Urinary bladder (tissue), 4 donors: Measurements from ENCODE around the gene KCNMA1. TPM values are rescaled to one million over a fixed set of nuclear protein-coding genes. Genes with fewer than 3 reads are reported as not detected.

Source experiments
- DNase-seq: peaks from one replicate; pipeline ENCODE4 v3.0.0-alpha.2; 2015; ENCODE audit errors: extremely low spot score
- H3K27ac ChIP-seq: one replicate; pipeline ENCODE4 v1.5.1; 2013; ENCODE audit warnings: low read depth, mild to moderate bottlenecking, moderate library complexity
- H3K36me3 ChIP-seq: one replicate; pipeline ENCODE4 v1.6.1; 2013; ENCODE audit warnings: mild to moderate bottlenecking, moderate library complexity; ENCODE audit not compliant: insufficient read depth
- H3K4me1 ChIP-seq: one replicate; pipeline ENCODE4 v1.6.1; 2013; ENCODE audit warnings: mild to moderate bottlenecking, moderate library complexity; ENCODE audit not compliant: insufficient read depth
- H3K4me3 ChIP-seq: one replicate; pipeline ENCODE4 v1.5.1; 2013; ENCODE audit warnings: low read depth, low read length
- WGBS: extraction: QIAGEN DNeasy Blood & Tissue Kit; methylation state at CpG from one replicate; pipeline ENCODE4 v1.1.7; 2013; 5-methylcytosine and 5-hydroxymethylcytosine counted together
- polyA plus RNA-seq: library from polyadenylated mRNA; stranded (reverse); fragments of 200-250 nt; gene quantifications from one replicate; pipeline ENCODE4 v1.2.3, GENCODE V29; 2013
- total RNA-seq: library from RNA; depleted of rRNA; stranded (reverse); fragments of >200 nt; gene quantifications from one replicate; pipeline ENCODE4 v1.2.3, GENCODE V29; 2014
- donor health status: healthy with polysubstance abuse.
- donor health status: healthy.

KCNMA1 gene
- total and polyA plus RNA-seq, 2 donors, result 105 to 107 TPM

DNA sequence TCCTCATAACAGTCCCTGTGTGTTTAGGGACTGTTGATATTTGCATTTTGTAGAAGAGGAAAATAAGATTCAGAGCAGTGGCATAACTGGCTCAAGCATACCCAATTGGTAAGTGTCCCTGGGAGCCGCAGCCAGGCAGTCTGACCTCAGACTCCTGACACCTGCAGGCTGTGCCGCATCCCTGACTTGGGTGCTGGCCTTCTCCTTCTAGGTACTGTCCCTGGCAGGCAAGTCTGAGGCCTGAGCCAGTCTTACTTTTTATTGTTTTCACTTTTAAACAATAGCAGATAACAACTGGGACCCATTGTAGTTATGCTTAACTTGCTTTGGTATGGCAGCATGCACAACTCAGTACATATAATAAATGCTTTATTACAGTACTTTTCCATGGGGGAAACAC, 717.0 kb downstream of the KCNMA1 start:
- Histone ChIP-seq H3K4me3 (no peak overlapping the region), H3K27ac (no peak overlapping the region), H3K4me1 (no peaks in the 10 kb centered on the region), H3K36me3 (no peaks in the 10 kb centered on the region)
- WGBS, result 91% methylated on average over 2 of the region's 2 CpGs
- no peak for DNase-seq

DNA sequence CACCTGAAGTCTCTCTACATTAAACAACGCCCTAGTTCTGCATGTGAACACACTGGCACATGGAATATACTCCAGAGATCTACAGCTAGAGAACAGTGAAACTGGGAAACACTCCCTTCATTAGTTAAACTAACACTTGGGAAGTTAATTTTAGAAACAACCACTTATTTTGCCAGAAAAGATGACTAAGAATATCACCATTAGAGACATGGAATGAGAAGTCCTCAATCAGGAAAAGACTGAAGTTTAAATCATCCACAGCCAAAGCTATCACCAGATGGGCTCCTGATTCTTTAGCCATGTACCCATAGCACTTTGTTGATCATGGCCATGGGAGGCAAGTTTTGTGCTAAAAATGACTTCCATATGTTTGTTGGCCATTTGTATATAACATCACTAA, 719.5 kb downstream of the KCNMA1 start:
- Histone ChIP-seq H3K36me3 (no peaks in the 10 kb centered on the region), H3K4me1 (no peaks in the 10 kb centered on the region), H3K27ac (no peak overlapping the region), H3K4me3 (no peak overlapping the region)
- 91% methylated on average over 1 of the region's 1 CpG for WGBS
- no peak for DNase-seq

DNA sequence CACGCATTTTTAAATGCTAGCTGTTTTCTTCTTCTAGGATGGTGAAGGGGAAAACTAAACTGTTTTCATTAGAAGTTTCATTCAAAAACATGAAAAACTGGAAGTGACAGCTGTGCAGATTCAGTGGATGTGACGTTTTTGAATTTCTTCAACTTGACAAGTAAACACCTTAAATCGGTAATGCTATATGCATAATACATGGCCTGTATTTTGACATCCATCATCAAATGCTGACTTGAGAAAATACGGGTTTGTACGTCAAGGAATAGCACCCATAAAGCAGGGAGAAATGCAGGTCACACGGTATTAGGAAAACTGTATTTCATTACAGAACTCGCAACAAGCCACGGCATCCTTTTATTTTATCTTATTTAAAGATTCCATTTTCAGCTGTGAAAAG, 720.5 kb downstream of the KCNMA1 start:
- WGBS, result 94% methylated on average over 8 of the region's 8 CpGs
- Histone ChIP-seq H3K36me3 (no peaks in the 10 kb centered on the region), H3K4me1 (no peaks in the 10 kb centered on the region), H3K4me3 (no peak overlapping the region), H3K27ac (no peak overlapping the region)
- no peak for DNase-seq

DNA sequence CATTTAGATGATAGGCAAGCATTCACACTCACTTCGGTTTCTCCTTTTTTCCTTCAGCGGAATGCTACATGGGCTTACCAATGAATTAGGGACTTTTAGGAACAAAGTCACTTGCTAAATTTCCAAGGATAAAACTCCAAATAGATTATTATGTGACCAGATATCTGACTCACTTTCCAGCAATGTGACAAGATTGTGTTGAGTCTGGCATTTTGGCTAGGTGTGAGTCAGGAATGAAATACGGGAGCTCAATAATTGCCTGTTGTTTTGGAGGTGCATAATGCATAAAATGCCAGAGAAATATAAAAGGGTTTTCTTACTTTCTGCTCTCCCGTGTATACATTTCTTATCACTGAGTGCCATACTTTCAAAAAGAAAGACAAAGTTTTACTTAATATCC, 721.1 kb downstream of the KCNMA1 start:
- H3K4me1 ChIP-seq, result no peaks in the 10 kb centered on the region
- H3K4me3 ChIP-seq, result no peak overlapping the region
- no peaks in the 10 kb centered on the region for H3K36me3 ChIP-seq
- no peak for DNase-seq
- WGBS, result 92% methylated on average over 4 of the region's 4 CpGs
- H3K27ac ChIP-seq, result no peak overlapping the region

DNA sequence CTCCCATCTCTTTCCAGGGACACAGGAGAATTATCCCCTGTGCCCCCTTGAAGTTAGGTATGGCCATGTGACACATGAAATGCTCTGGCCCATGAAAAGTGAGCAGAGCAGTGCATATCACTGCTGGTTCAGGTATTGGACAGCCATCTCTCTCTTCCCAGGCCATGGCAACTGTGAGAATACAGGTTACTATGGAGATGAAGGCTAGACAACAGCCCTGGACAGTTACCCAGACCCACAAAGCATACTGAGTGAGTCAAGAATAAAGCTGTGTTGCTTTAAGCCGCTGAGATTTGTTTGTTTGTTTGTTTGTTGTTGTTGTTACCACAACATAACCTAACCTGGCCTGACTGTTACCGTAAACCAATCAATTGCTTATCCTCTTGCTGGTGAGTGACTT, 722.3 kb downstream of the KCNMA1 start:
- no peak overlapping the region for H3K27ac ChIP-seq
- 88% methylated on average over 2 of the region's 2 CpGs for WGBS
- no peak overlapping the region for H3K4me3 ChIP-seq
- no peak for DNase-seq
- no peaks in the 10 kb centered on the region for H3K36me3 ChIP-seq
- no peaks in the 10 kb centered on the region for H3K4me1 ChIP-seq

DNA sequence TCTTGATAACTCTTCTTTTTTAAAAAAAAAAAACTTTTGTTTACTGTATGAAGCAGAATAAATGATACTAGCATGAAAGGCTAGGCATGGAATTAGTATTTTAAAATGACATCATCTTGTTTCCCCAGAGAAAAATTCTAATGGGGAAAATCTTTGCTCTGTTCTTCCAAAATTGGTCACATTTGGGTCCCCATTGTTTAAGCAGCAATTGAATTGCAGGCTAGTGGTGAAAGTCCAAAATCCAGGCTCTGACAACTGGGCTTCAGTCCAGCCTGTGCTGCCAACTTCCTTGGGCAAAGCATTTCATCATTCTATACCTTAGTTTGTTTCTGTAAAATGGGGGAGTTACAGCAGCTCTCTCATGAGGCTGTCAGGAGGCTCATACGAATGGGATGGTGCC, 726.4 kb downstream of the KCNMA1 start:
- Histone ChIP-seq H3K27ac (no peak overlapping the region), H3K36me3 (no peaks in the 10 kb centered on the region), H3K4me3 (no peak overlapping the region), H3K4me1 (no peaks in the 10 kb centered on the region)
- WGBS, result 60% methylated on average over 1 of the region's 1 CpG
- no peak for DNase-seq

DNA sequence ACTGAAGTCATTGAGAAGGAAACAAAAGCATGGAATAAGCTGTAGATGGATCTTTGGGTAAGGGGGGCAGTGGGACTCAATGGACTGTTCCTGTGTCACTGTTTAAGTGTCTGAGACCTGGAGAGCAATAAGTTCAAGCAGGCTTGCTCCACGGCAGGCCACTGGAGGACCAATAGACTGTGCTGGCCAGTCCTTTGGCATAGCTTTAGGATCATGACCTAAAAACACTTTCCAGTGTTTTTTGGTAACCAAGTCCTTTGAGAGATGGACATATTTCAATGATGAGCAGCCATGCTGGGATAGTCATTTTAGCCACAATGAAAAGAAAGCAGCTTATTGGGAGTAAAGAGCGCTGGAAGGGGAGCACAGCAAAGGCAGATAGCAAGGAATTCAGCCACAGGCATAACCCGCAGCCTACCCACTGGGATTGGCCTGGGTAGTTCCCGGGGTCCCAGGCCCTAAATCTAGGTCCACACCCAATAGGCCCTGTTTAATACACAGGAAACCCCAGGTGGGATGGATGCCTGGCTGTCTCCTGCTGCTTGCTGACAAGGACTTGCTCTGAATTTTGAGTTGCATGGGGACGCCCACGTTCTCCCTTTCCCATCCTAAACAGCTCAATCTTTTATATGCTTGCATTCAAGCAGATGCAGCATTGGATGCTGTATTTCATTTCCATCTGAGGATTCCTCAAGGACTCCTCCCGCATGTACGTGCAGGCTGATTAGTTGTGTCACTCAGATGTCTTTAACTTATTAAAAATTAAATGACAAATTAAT, 727.2 kb downstream of the KCNMA1 start:
- WGBS, result 95% methylated on average over 8 of the region's 8 CpGs
- DNase-seq, result no peak
- H3K36me3 ChIP-seq, result no peaks in the 10 kb centered on the region

DNA sequence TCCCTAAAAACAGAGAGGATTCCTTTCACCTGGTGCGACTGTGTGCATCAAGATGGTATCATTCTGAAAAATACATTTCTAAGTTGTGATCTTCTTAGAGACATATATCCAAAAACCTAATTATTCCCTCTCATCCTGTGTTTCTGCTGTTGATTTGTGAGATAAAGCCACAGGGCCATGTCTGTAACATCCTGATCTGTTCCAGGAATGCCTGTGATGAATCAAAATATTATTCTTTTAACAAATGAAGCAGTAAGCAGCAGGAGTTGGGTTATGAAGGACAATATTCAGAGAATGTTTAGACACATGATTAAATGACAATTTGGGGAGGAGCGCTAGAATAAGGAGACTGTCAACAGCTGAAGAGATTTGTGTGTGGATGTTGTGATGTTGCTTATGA, 731.4 kb downstream of the KCNMA1 start:
- no peak overlapping the region for H3K4me3 ChIP-seq
- H3K4me1 ChIP-seq, result no peaks in the 10 kb centered on the region
- no peak for DNase-seq
- no peaks in the 10 kb centered on the region for H3K36me3 ChIP-seq
- 90% methylated on average over 2 of the region's 2 CpGs for WGBS
- no peak overlapping the region for H3K27ac ChIP-seq

More for the DNA sequence above, 727.2 kb downstream of the KCNMA1 start:
- H3K4me3 ChIP-seq, result no peak overlapping the region
- H3K4me1 ChIP-seq, result no peaks in the 10 kb centered on the region
- no peak overlapping the region for H3K27ac ChIP-seq

DNA sequence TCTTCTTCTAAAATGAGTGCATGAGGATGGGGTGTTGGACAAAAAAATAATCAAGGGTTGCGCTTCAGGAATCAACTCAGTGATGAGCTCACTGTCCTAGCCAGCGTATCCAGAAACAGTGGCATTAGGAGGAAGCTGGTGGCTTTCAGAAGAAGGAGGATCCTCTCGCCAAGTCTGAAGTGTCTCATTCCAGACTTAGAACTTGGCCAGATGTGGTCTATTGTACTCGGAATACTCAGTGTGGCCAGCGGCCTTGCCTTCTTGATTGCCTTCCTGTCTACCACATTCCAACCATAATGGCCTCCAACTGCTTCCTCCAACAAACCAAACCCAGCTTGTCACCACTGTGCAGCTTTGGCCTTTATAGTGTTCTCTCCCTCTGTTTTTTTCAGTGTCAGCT, 732.4 kb downstream of the KCNMA1 start:
- no peak overlapping the region for H3K27ac ChIP-seq
- no peaks in the 10 kb centered on the region for H3K4me1 ChIP-seq
- no peaks in the 10 kb centered on the region for H3K36me3 ChIP-seq
- 90% methylated on average over 5 of the region's 5 CpGs for WGBS
- no peak for DNase-seq
- no peak overlapping the region for H3K4me3 ChIP-seq

DNA sequence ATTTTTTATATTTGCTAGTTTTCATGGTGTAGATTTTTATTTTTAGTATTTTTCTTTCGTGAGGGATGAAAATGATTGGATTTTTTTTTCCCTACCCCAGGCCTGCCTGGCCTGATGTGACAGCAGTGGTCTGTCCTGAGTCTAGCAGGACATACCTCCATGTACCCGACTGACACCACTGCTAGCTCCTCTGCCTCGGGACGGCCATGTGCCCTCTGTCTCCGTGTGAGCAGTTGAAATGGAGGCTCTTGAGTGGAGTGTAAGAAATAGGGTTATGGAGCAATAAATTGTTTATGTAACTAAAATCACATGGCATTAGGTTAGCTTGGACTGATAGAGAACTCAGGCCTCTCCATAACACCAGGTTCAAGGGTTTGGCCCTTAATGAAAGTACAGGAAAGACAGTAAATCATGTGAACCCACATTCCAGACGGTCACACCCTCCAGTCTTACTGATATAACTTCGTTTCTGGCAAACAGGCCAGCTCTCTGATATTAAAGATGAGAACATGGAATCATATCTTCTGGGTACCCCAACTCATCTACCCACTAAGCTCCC, 734.1 kb downstream of the KCNMA1 start:
- Histone ChIP-seq H3K4me1 (no peaks in the 10 kb centered on the region), H3K36me3 (no peaks in the 10 kb centered on the region), H3K4me3 (no peak overlapping the region), H3K27ac (no peak overlapping the region)
- 66% methylated on average over 7 of the region's 7 CpGs for WGBS
- DNase-seq, result no peak

DNA sequence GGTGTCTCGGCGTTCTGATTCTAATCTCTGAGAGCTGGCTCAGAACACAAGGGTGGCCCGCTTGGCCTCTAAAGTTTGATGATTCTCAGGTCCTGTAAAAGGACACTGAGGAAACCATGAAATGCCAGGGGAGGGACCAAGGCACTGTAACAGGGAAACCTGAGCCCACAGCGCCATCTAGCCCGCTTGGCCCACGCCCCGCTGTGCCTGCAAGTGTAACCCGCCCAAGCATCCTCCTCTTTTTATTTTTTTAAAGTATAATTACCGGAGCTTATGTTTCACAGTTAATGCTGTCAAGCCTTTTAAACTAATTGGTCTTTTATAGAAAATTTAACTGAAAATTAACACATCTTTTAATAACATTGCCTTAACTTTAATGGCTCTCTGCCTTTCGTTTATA, 734.7 kb downstream of the KCNMA1 start:
- no peak for DNase-seq
- no peak overlapping the region for H3K27ac ChIP-seq
- H3K36me3 ChIP-seq, result no peaks in the 10 kb centered on the region
- 74% methylated on average over 10 of the region's 10 CpGs for WGBS
- H3K4me3 ChIP-seq, result no peak overlapping the region
- H3K4me1 ChIP-seq, result no peaks in the 10 kb centered on the region

DNA sequence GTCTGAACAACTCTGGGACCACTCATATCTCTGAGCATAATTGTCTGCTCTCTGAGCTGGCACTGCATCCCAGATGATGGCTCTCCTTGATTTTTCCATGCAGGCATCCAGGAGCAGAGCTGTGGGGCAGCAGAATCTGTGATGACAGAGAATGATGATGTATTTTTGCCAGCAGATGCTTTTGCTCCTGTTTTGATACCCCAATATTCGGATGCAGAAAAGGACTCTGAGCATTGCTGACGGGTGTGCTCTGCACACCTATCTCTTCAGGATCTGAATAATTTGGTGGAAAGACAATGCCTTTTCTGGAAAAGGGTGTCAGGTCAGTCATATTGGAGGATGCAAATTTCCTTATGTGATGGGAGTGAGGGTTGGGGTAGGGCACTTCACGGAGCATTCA, 735.9 kb downstream of the KCNMA1 start:
- Histone ChIP-seq H3K4me1 (no peaks in the 10 kb centered on the region), H3K36me3 (no peaks in the 10 kb centered on the region), H3K27ac (no peak overlapping the region), H3K4me3 (no peak overlapping the region)
- 91% methylated on average over 3 of the region's 3 CpGs for WGBS
- DNase-seq, result no peak

DNA sequence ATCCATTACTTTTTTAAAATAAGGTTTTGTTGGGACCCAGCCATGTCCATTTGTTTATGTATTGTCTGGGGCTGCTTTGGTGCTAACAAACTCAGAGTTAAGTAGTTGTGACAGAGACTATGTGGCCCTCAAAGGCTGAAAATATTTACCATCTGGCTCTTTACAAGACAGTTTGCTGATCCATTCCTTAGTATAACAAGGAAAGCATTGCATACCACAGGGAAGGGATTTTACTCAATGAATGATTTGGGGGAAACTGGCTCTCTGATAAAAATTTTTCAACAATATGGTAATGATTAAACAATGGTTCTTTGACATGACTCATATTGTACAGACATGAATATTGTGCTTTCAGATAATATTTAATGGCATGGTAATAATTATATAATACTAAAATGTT, 738.1 kb downstream of the KCNMA1 start:
- H3K4me1 ChIP-seq, result no peaks in the 10 kb centered on the region
- H3K27ac ChIP-seq, result no peak overlapping the region
- no peak overlapping the region for H3K4me3 ChIP-seq
- no peak for DNase-seq
- no peaks in the 10 kb centered on the region for H3K36me3 ChIP-seq

DNA sequence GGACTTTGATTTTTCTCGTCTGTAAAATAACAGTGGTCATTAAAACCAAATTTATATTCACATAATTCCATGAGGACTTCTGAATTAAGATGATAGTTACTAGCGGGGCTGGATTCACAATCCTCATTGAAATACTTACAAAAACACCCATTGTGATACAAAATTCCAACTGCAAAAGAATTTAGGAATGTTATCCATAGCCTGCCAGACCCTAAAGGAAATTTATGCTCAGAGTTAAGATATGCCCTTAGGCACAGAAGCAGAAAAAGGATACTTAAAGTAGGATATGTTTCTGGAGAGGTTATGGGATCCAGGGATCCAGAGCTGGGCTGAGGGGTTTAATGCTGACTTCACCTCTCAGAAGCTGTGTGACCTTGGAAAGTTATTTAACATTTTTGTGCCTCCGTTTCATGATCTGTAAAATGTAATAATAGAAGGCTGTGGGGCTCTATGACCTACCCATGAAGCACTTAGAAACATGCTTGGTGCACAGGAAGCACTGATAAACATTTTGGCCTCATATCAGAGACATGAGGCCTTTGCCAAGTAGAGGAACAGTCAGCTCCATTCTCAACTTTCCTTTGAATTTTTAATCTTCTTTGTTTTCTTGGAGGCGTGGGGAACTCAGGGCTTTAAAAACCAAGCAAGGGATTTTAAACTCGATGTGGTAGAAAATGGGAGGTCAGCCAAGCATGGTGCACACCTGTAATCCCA, 744.7 kb downstream of the KCNMA1 start:
- H3K27ac ChIP-seq, result no peak overlapping the region
- no peak overlapping the region for H3K4me3 ChIP-seq
- no peaks in the 10 kb centered on the region for H3K36me3 ChIP-seq
- WGBS, result 65% methylated on average over 5 of the region's 5 CpGs
- no peaks in the 10 kb centered on the region for H3K4me1 ChIP-seq
- DNase-seq, result no peak
